H7 (cell line): ENCODE data around the gene CATSPERD. TPM values are rescaled to one million over a fixed set of nuclear protein-coding genes. Genes with fewer than 3 reads are reported as not detected.
"Not testable (repeated sequence)": the region's sequence is repeated elsewhere in the genome, so short reads cannot be mapped to it uniquely, and the experiment has no call there.

Experiments
- DNase-seq: peaks from one replicate; pipeline ENCODE4 v3.0.0; 2012
- H3K27me3 ChIP-seq: 2 replicates; pipeline ENCODE4 v1.6.0; 2011; ENCODE audit warnings: mild to moderate bottlenecking, low read length; ENCODE audit not compliant: control insufficient read depth, insufficient read depth
- H3K36me3 ChIP-seq: replicated peaks from 2 replicates; pipeline ENCODE4 v1.5.1; 2011; ENCODE audit warnings: low read length; ENCODE audit not compliant: control insufficient read depth, insufficient read depth
- H3K4me3 ChIP-seq: 2 replicates; pipeline ENCODE4 v1.5.1; 2011; ENCODE audit warnings: low read depth, mild to moderate bottlenecking, control low read depth, low read length, moderate library complexity; ENCODE audit not compliant: insufficient read depth
- total RNA-seq: library from RNA; depleted of rRNA; stranded (reverse); fragments of >200 nt; shearing (Covaris generic); gene quantifications from 2 replicates; pipeline ENCODE4 v1.2.3, GENCODE V29; 2014

Gene CATSPERD
- total RNA-seq, 1 experiment from 2014 or later: 0.03 TPM

GRCh38 chr19:5718037-5718578 is 2.3 kb upstream of the CATSPERD start:
- no peak for DNase-seq
- Histone ChIP-seq H3K27me3 (no peaks in the 10 kb centered on the region), H3K36me3 (peaks cover 8% of the 10 kb centered on the region), H3K4me3 (peak overlapping the region; percentile 94; the same call in 1 of the 2 replicates)

- H3K4me3 ChIP-seq: peak overlapping the region; percentile 94
- peak; percentile 47 for DNase-seq
- H3K27me3 ChIP-seq: no peaks in the 10 kb centered on the region
- H3K36me3 ChIP-seq: peaks cover 4% of the 10 kb centered on the region
Observed at GRCh38 chr19:5718579-5719273, 1.7 kb upstream of the CATSPERD start.

- peak; percentile 52 for DNase-seq
- peak overlapping the region; percentile 94 for H3K4me3 ChIP-seq
- H3K36me3 ChIP-seq: peaks cover 2% of the 10 kb centered on the region
- no peaks in the 10 kb centered on the region for H3K27me3 ChIP-seq
Observed at GRCh38 chr19:5719274-5719960, 1.0 kb upstream of the CATSPERD start.

GRCh38 chr19:5727453-5728050 is 7.1 kb downstream of the CATSPERD start:
- Histone ChIP-seq H3K27me3 (no peaks in the 10 kb centered on the region), H3K36me3 (no peaks in the 10 kb centered on the region), H3K4me3 (no peak overlapping the region)
- no peak for DNase-seq

- DNase-seq: not testable (repeated sequence)
Observed at GRCh38 chr19:5733172-5733571, 12.7 kb downstream of the CATSPERD start.

GRCh38 chr19:5738423-5738822 is 18.0 kb downstream of the CATSPERD start:
- Histone ChIP-seq H3K27me3 (no peaks in the 10 kb centered on the region), H3K4me3 (no peak overlapping the region)
- DNase-seq: no peak

More at GRCh38 chr19:5733172-5733571, 12.7 kb downstream of the CATSPERD start:
- not testable (repeated sequence) for H3K4me3 ChIP-seq, H3K27me3 ChIP-seq, H3K36me3 ChIP-seq

GRCh38 chr19:5742051-5742450 is 21.6 kb downstream of the CATSPERD start:
- Histone ChIP-seq H3K4me3 (no peak overlapping the region), H3K27me3 (no peaks in the 10 kb centered on the region), H3K36me3 (no peaks in the 10 kb centered on the region)
- no peak for DNase-seq

More at GRCh38 chr19:5738423-5738822, 18.0 kb downstream of the CATSPERD start:
- no peaks in the 10 kb centered on the region for H3K36me3 ChIP-seq

GRCh38 chr19:5743630-5744029 is 23.2 kb downstream of the CATSPERD start:
- DNase-seq: no peak
- H3K27me3 ChIP-seq: no peaks in the 10 kb centered on the region
- no peaks in the 10 kb centered on the region for H3K36me3 ChIP-seq
- no peak overlapping the region for H3K4me3 ChIP-seq

- not testable (repeated sequence) for H3K27me3 ChIP-seq, DNase-seq
Observed at GRCh38 chr19:5744999-5745398, 24.6 kb downstream of the CATSPERD start.

GRCh38 chr19:5748920-5749319 is 28.5 kb downstream of the CATSPERD start:
- not testable (repeated sequence) for DNase-seq, H3K36me3 ChIP-seq, H3K27me3 ChIP-seq, H3K4me3 ChIP-seq

More at GRCh38 chr19:5744999-5745398, 24.6 kb downstream of the CATSPERD start:
- not testable (repeated sequence) for H3K4me3 ChIP-seq, H3K36me3 ChIP-seq

GRCh38 chr19:5749505-5749904 is 29.1 kb downstream of the CATSPERD start:
- H3K27me3 ChIP-seq: no peaks in the 10 kb centered on the region
- no peak overlapping the region for H3K4me3 ChIP-seq
- no peaks in the 10 kb centered on the region for H3K36me3 ChIP-seq
- no peak for DNase-seq

- H3K27me3 ChIP-seq: no peaks in the 10 kb centered on the region
- H3K4me3 ChIP-seq: no peak overlapping the region
- H3K36me3 ChIP-seq: no peaks in the 10 kb centered on the region
- no peak for DNase-seq
Observed at GRCh38 chr19:5751709-5752108, 31.3 kb downstream of the CATSPERD start.

- no peaks in the 10 kb centered on the region for H3K27me3 ChIP-seq
- no peak overlapping the region for H3K4me3 ChIP-seq
- no peaks in the 10 kb centered on the region for H3K36me3 ChIP-seq
- no peak for DNase-seq
Observed at GRCh38 chr19:5753743-5754142, 33.3 kb downstream of the CATSPERD start.

GRCh38 chr19:5762608-5763217 is 42.3 kb downstream of the CATSPERD start:
- DNase-seq: no peak
- Histone ChIP-seq H3K4me3 (no peak overlapping the region), H3K36me3 (no peaks in the 10 kb centered on the region), H3K27me3 (no peaks in the 10 kb centered on the region)
